GM19328 (cell line): ENCODE data around the gene MYO10.
"Not testable (repeated sequence)": the region's sequence is repeated elsewhere in the genome, so short reads cannot be mapped to it uniquely, and the experiment has no call there.

Source experiments
- ATAC-seq: cut with Tn5 transposase; IDR thresholded peaks from one replicate; pipeline ENCODE4 v1.9.1; 2021; ENCODE audit warnings: mild to moderate bottlenecking, moderate library complexity; ENCODE audit not compliant: unreplicated experiment

Gene MYO10

GRCh38 chr5:16889203-16889971 lies 46.7 kb downstream of the MYO10 start:
- ATAC-seq = no peak

- ATAC-seq = no peak
These were observed 47.4 kb downstream of the MYO10 start for GRCh38 chr5:16888694-16889124.

- no peak for ATAC-seq
These were observed 49.2 kb downstream of the MYO10 start for GRCh38 chr5:16886793-16887345.

- no peak for ATAC-seq
These were observed 49.7 kb downstream of the MYO10 start for GRCh38 chr5:16886366-16886736.

- no peak for ATAC-seq
These were observed 50.3 kb downstream of the MYO10 start for GRCh38 chr5:16885635-16886365.

GRCh38 chr5:16884595-16884994 lies 51.5 kb downstream of the MYO10 start:
- ATAC-seq = no peak

- ATAC-seq = no peak
These were observed 52.3 kb downstream of the MYO10 start for GRCh38 chr5:16883806-16884205.

- no peak for ATAC-seq
These were observed 52.9 kb downstream of the MYO10 start for GRCh38 chr5:16883176-16883575.

GRCh38 chr5:16881251-16881650 lies 54.8 kb downstream of the MYO10 start:
- no peak for ATAC-seq

GRCh38 chr5:16880547-16880946 lies 55.5 kb downstream of the MYO10 start:
- no peak for ATAC-seq

- no peak for ATAC-seq
These were observed 56.4 kb downstream of the MYO10 start for GRCh38 chr5:16879650-16880049.

- ATAC-seq = no peak
These were observed 56.9 kb downstream of the MYO10 start for GRCh38 chr5:16879191-16879590.

GRCh38 chr5:16877267-16877935 lies 58.7 kb downstream of the MYO10 start:
- no peak for ATAC-seq

GRCh38 chr5:16874424-16874823 lies 61.7 kb downstream of the MYO10 start:
- not testable (repeated sequence) for ATAC-seq

GRCh38 chr5:16871746-16872339 lies 64.2 kb downstream of the MYO10 start:
- no peak for ATAC-seq

GRCh38 chr5:16870878-16871277 lies 65.2 kb downstream of the MYO10 start:
- no peak for ATAC-seq

- no peak for ATAC-seq
These were observed 66.0 kb downstream of the MYO10 start for GRCh38 chr5:16869821-16870796.

- ATAC-seq = no peak
These were observed 68.5 kb downstream of the MYO10 start for GRCh38 chr5:16867577-16867953.

- no peak for ATAC-seq
These were observed 69.1 kb downstream of the MYO10 start for GRCh38 chr5:16866795-16867576.
